Pancreas (tissue), 10 donors: ENCODE measurements around the gene PDIA2. TPM values are rescaled to one million over a fixed set of nuclear protein-coding genes. Genes with fewer than 3 reads are reported as not detected.

Experiments used
- ATAC-seq, 4 donors: fragments of 200-7000 bp; cut with Tn5 transposase; one replicate each; pipeline versions ENCODE4 v1.8.0 to v1.9.1; 2020; ENCODE audit warnings: mild to moderate bottlenecking in 4 of 4, moderate library complexity in 4 of 4
- DNase-seq, 6 donors: peaks; one replicate each; pipeline ENCODE4 v3.0.0-alpha.2; 2020
- FAIRE-seq: peaks from 2 replicates; lab custom pipeline; 2012; peaks lifted over from hg19 to GRCh38; lab: Jason Lieb, UNC
- H3K27ac ChIP-seq, 4 donors: fragments of 200-600 bp; sonication (generic); 1 replicate in 3 of 4; 2 replicates in 1 of 4; pipeline versions ENCODE4 v1.5.0 to v1.8.0; 2020
- H3K27me3 ChIP-seq, 4 donors: fragments of 200-600 bp; one replicate each; pipeline ENCODE4 v1.8.0; 2021
- H3K36me3 ChIP-seq, 3 donors: fragments of 200-600 bp; sonication (generic) in 1 of 3; one replicate each; pipeline versions ENCODE4 v1.5.0 to v1.8.0; 2020 to 2021
- H3K4me1 ChIP-seq, 3 donors: fragments of 200-600 bp; one replicate each; pipeline ENCODE4 v1.8.0; 2021
- H3K4me3 ChIP-seq, 4 donors: fragments of 200-600 bp; sonication (generic) in 2 of 4; one replicate each; pipeline versions ENCODE4 v1.5.0 to v1.8.0; 2020 to 2021
- H3K9me3 ChIP-seq, 4 donors: fragments of 200-600 bp; one replicate each; pipeline ENCODE4 v1.8.0; 2021
- WGBS, 2 donors: extraction: QIAGEN DNeasy Blood & Tissue Kit; methylation state at CpG; one replicate each; pipeline ENCODE4 v1.1.7; 2013; 5-methylcytosine and 5-hydroxymethylcytosine counted together
- intact Hi-C, 3 donors: fragments of 100-400 bp; cut with DNase I; formaldehyde crosslinking; loops; one replicate each; pipeline versions ENCODE4 v1.11.1 to v1.14.2; 2022
- polyA plus RNA-seq, 2 donors: library from polyadenylated mRNA; stranded (reverse); fragments of 200-250 nt; gene quantifications; one replicate each; pipeline ENCODE4 v1.2.3, GENCODE V29; 2013
- total RNA-seq, 6 donors: library from RNA; stranded (reverse); fragmentation: NEBNext Ultra II Directional in 4 of 6; extraction: Animal tissue kit (Norgen Biotek cat#: 25700) in 4 of 6; gene quantifications; one replicate each; pipeline versions ENCODE4 v1.2.1 to v1.2.4, GENCODE V29; 2021 to 2023
- TF ChIP-seq, protein P1 (sequence below), 4 donors: fragments of 200-600 bp; sonication (generic) in 3 of 4; IDR thresholded peaks; one replicate each; pipeline versions ENCODE4 v1.5.0 to v1.8.0; 2021; ENCODE audit warnings: antibody characterized with exemption in 4 of 4
- donor health status: healthy with polysubstance abuse.
- donor health status: DM: no; HTN: no; CAD: no; lungs with moderate emphysema.
- donor health status: DM: no; HTN: no; CAD: no.
- donor health status: control.
- donor health status: control.
- donor health status: Bipolar disorder and iron deficiency.
- donor health status: DM: yes; HTN: yes; CAD: no.
- donor health status: DM: no; HTN: no; CAD: no.
- donor health status: DM: no; HTN: no; CAD: no.
- donor health status: DM: yes; HTN: yes; CAD: no.

PDIA2 gene
- total and polyA plus RNA-seq, 8 donors = 13.0 to 3,084 (median 1,145) TPM

DNA sequence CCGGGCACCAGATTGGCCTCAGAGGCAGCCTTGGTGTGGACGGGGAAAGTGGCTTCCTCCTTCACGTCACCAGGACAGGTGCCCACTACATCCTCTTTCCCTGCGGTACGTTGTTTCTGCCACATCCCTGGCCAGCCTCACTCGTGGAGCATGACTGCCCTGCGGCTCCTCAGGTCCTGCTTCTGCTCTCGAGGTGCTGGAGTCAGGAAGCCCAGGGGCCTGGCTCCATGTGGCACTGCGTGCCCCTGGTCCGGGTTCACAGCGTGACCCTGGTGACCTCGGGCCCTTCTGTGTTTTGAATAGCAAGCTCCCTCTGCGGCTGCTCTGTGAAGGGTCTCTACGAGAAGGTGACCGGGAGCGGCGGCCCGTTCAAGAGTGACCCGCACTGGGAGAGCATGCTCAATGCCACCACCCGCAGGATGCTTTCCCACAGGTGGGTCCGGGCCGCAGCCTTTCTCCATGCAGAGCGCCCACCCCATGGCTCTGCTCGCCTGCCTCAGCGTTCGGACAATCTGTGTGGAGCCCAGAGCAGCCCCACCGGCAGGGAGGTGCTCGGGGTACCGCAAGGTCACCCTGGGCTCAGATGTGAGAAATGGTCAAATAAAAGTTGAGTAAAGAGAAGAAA, 20.7 kb upstream of the PDIA2 start:
- DNase-seq = peak in 1 of 6 donors; percentile 33
- ATAC-seq = no peak
- H3K36me3 ChIP-seq = peaks cover 0 to 51% (median 13%) of the 10 kb centered on the region in 3 donors

GRCh38 chr16:263182-263774, 19.7 kb upstream of the PDIA2 start:
- TF ChIP-seq, protein P1, sequence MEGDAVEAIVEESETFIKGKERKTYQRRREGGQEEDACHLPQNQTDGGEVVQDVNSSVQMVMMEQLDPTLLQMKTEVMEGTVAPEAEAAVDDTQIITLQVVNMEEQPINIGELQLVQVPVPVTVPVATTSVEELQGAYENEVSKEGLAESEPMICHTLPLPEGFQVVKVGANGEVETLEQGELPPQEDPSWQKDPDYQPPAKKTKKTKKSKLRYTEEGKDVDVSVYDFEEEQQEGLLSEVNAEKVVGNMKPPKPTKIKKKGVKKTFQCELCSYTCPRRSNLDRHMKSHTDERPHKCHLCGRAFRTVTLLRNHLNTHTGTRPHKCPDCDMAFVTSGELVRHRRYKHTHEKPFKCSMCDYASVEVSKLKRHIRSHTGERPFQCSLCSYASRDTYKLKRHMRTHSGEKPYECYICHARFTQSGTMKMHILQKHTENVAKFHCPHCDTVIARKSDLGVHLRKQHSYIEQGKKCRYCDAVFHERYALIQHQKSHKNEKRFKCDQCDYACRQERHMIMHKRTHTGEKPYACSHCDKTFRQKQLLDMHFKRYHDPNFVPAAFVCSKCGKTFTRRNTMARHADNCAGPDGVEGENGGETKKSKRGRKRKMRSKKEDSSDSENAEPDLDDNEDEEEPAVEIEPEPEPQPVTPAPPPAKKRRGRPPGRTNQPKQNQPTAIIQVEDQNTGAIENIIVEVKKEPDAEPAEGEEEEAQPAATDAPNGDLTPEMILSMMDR (IDR thresholded peaks at IDR 0.05) = no peak
- intact Hi-C loops = no loop called here
- 95 to 97% methylated on average over 35 of the region's 35 CpGs for WGBS, 2 donors
- Histone ChIP-seq H3K4me1 (peaks cover 0 to 7% (median 2%) of the 10 kb centered on the region in 3 donors), H3K4me3 (no peak overlapping the region), H3K27ac (no peak overlapping the region), H3K9me3 (no peaks in the 10 kb centered on the region), H3K27me3 (no peaks in the 10 kb centered on the region), H3K36me3 (peaks cover 0 to 51% (median 13%) of the 10 kb centered on the region in 3 donors)
- FAIRE-seq (no peak), DNase-seq (peak in 3 of 6 donors; percentile 12 to 68 (median 30)), ATAC-seq (no peak)

More for the DNA sequence above, 20.7 kb upstream of the PDIA2 start:
- H3K27ac ChIP-seq = no peak overlapping the region
- intact Hi-C loops = no loop called here
- peaks cover 0 to 7% (median 0%) of the 10 kb centered on the region in 3 donors for H3K4me1 ChIP-seq
- no peak for FAIRE-seq
- no peaks in the 10 kb centered on the region for H3K9me3 ChIP-seq
- no peaks in the 10 kb centered on the region for H3K27me3 ChIP-seq
- 93 to 94% methylated on average over 29 of the region's 29 CpGs for WGBS, 2 donors
- TF ChIP-seq, protein P1 (IDR thresholded peaks at IDR 0.05) = no peak
- no peak overlapping the region for H3K4me3 ChIP-seq

DNA sequence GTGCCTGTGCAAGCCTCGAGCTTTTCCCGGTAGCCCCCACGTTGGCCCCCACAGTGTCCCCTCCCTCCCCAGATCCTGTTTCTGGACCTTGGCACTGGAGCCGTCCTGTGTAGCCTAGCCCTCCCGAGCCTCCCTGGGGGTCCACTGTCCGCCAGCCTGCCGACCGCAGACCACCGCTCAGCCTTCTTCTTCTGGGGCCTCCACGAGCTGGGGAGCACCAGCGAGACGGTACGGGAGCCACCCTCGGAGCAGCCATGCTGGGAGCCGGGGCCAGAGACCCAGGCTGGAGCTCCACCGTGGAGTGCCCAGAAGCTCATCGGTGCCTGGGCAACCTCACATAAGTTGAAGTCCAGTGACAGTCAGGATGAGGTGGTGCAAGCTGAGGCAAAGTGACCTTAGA, 19.0 kb upstream of the PDIA2 start:
- WGBS, 2 donors = 92 to 97% methylated on average over 17 of the region's 17 CpGs
- Histone ChIP-seq H3K27ac (no peak overlapping the region), H3K9me3 (no peaks in the 10 kb centered on the region), H3K4me1 (peaks cover 0 to 8% (median 6%) of the 10 kb centered on the region in 3 donors), H3K27me3 (no peaks in the 10 kb centered on the region), H3K4me3 (no peak overlapping the region), H3K36me3 (peaks cover 0 to 51% (median 13%) of the 10 kb centered on the region in 3 donors)
- intact Hi-C loops = no loop called here
- ATAC-seq = no peak
- TF ChIP-seq, protein P1 (IDR thresholded peaks at IDR 0.05) = no peak
- DNase-seq = peak in 3 of 6 donors; percentile 10 to 67 (median 25)
- no peak for FAIRE-seq

GRCh38 chr16:264440-264951, 18.5 kb upstream of the PDIA2 start:
- Histone ChIP-seq H3K4me3 (no peak overlapping the region), H3K27me3 (no peaks in the 10 kb centered on the region), H3K9me3 (no peaks in the 10 kb centered on the region), H3K4me1 (peaks cover 0 to 12% (median 12%) of the 10 kb centered on the region in 3 donors), H3K36me3 (peaks cover 0 to 51% (median 13%) of the 10 kb centered on the region in 3 donors), H3K27ac (no peak overlapping the region)
- WGBS, 2 donors = 92 to 93% methylated on average over 23 of the region's 23 CpGs
- DNase-seq (peak in 4 of 6 donors; percentile 11 to 76 (median 42)), ATAC-seq (no peak), FAIRE-seq (no peak)
- intact Hi-C loops = no loop called here
- TF ChIP-seq, protein P1 (IDR thresholded peaks at IDR 0.05) = no peak
